Stimulated activated CD4-positive, alpha-beta T cell treated with anti-CD3 and anti-CD28 coated beads, Interleukin-12 subunit alpha, Interleukin-12 subunit beta, amount 100 ng/mL, for 48 hours (primary cell): ENCODE results near the gene MCCC2.
"Not testable (repeated sequence)": the region's sequence is repeated elsewhere in the genome, so short reads cannot be mapped to it uniquely, and the experiment has no call there.

Experiments
- DNase-seq, 3 donors: peaks; one replicate each; pipeline ENCODE4 v3.0.0-alpha.2; 2020; ENCODE audit warnings: low read depth in 2 of 3, low spot score in 1 of 3

The MCCC2 gene

GRCh38 chr5:71597001-71597400 is 9.9 kb downstream of the MCCC2 start:
- no peak for DNase-seq

GRCh38 chr5:71600783-71601182 is 13.6 kb downstream of the MCCC2 start:
- no peak for DNase-seq

- peak; percentile 53 to 68 (median 53) for DNase-seq
Measured at GRCh38 chr5:71601222-71602026, 14.3 kb downstream of the MCCC2 start.

- not testable (repeated sequence) for DNase-seq
Measured at GRCh38 chr5:71609916-71610315, 22.8 kb downstream of the MCCC2 start.

- DNase-seq: no peak
Measured at GRCh38 chr5:71615809-71616208, 28.7 kb downstream of the MCCC2 start.

GRCh38 chr5:71620630-71621029 is 33.5 kb downstream of the MCCC2 start:
- DNase-seq: no peak

GRCh38 chr5:71621268-71621667 is 34.1 kb downstream of the MCCC2 start:
- no peak for DNase-seq

- DNase-seq: no peak
Measured at GRCh38 chr5:71621741-71622140, 34.6 kb downstream of the MCCC2 start.

GRCh38 chr5:71623221-71623794 is 36.2 kb downstream of the MCCC2 start:
- DNase-seq: no peak

GRCh38 chr5:71629950-71630349 is 42.8 kb downstream of the MCCC2 start:
- DNase-seq: no peak

GRCh38 chr5:71631070-71631469 is 43.9 kb downstream of the MCCC2 start:
- DNase-seq: no peak

GRCh38 chr5:71632168-71632567 is 45.0 kb downstream of the MCCC2 start:
- no peak for DNase-seq

GRCh38 chr5:71633255-71634155 is 46.4 kb downstream of the MCCC2 start:
- no peak for DNase-seq

- DNase-seq: no peak
Measured at GRCh38 chr5:71637133-71637532, 50.0 kb downstream of the MCCC2 start.

GRCh38 chr5:71640408-71640807 is 53.3 kb downstream of the MCCC2 start:
- DNase-seq: no peak

GRCh38 chr5:71645030-71645429 is 57.9 kb downstream of the MCCC2 start:
- DNase-seq: no peak

- DNase-seq: not testable (repeated sequence)
Measured at GRCh38 chr5:71650940-71651339, 63.8 kb downstream of the MCCC2 start.

- DNase-seq: peak; percentile 11 to 42 (median 41)
Measured at GRCh38 chr5:71651579-71651978, 64.4 kb downstream of the MCCC2 start.

GRCh38 chr5:71652349-71652748 is 65.2 kb downstream of the MCCC2 start:
- no peak for DNase-seq

- DNase-seq: no peak
Measured at GRCh38 chr5:71652803-71653543, 65.8 kb downstream of the MCCC2 start.
